Non-pigmented ciliary epithelial cell (primary cell): ENCODE results near the gene HSPA12B.

Experiments
- DNase-seq: peaks from one replicate; pipeline ENCODE4 v3.0.0-alpha.2; 2010; ENCODE audit warnings: low read depth

The HSPA12B gene

GRCh38 chr20:3767110-3767426, 34.6 kb downstream of the HSPA12B start:
- DNase-seq: no peak

DNA sequence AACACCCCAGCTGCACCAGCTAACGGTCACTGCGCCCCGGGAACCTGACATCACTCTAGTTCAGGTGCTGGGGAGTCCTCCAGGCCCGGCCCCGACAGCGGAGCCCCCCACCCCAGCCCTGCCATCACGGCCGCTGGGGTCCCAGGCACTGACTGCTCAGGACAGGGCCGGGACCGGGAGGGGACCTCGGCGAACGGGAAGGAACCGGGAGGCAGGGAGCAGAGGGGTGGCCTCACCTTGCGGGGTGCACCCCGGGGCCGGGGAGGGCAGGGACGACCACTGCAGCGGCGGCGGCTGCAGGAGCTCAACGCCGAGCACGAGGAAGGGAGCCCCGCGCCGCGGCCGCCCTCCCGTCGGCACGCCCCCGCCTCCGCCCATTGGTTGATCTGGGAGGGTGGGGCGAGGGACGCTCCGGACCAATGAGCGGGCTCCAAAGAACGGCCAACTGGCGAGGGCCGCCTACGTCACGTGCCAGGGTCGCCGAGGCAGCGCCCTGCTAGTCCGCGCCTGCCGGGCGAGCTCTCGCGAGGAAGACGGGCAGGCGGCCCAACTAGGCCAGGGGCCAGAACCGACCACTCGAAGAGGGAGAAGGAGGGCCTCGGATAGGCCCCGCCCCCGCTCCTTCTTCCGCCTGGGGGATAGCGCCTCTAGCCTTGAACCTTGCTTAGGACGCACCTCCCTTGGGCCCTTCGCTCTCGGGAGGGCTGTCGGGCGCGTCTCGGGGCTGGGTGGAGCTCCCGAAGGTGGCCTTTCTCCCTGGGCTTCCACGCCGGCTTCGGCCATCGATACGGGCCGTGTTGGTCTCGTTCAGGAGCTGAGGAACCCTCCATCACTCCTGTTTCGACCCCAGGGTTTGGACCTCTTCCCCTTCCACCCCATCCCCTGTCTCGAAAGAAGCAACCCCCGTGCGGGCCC, 35.2 kb downstream of the HSPA12B start, which contains the start of gene ADISSP:
ADISSP (minus strand) TSS at position 327 of the 915 bp plus-strand sequence. CDS start 7,653 bp downstream, outside the sequence.
- DNase-seq: peak; percentile 89

DNA sequence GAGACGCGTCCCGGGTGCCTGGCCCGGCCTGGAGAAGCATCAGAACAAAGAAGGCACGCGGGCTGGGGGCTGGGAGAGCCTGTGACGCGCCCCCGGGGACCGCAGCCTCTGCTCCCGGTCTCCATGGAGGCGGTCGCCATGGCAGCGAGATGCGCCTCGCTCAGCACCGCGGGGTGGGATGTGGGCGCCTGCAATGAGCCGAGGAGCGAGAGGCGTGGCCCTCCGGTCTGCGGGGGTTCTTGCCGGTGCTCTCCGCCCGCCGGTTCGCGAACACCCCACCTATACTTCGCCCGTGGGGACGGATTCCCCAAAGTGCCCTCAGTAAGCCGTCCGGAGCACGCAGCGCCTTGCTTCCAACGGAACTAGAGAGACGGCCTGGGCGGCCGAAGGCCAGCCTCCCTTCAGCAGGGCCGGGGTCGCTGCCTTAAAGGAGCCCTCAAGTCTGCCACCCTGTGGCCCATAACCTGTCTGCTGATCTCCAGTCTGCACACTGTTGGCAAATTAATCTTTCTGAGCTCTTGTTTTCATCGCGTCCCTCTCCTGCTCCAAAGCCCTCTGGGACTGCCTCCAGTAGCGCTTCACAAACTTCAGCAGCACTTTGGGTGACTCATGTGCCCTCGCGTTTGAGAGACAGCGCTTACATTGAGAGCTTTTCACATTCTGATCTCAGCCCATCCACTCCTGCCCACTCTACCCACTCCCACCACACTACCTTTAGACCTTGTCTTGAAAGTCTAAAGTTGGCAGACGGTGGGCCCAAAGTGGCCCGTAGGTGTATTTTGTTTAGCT, 36.1 kb downstream of the HSPA12B start:
- DNase-seq: no peak

DNA sequence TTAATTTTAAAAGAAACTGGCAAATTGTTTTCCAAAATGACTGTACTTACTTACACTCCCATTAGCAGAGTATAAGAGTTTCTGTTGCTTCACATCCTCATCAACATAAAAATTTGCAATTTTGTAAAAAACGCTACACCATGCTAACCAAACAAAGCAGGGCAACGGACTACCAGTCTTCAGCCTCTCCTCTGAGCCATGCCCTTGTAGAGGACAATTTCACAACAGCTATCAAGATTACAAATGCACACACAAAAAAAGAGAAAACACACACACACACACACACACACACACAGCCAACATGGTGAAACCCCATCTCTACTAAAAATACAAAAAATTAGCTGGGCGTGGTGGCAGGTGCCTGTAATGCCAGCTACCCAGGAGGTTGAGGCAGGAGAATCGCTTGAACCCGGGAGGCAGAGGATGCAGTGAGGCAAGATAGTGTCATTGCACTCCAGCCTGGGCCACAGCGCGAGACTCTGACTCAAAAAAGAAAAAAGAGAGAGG, 39.1 kb downstream of the HSPA12B start:
- DNase-seq: no peak

DNA sequence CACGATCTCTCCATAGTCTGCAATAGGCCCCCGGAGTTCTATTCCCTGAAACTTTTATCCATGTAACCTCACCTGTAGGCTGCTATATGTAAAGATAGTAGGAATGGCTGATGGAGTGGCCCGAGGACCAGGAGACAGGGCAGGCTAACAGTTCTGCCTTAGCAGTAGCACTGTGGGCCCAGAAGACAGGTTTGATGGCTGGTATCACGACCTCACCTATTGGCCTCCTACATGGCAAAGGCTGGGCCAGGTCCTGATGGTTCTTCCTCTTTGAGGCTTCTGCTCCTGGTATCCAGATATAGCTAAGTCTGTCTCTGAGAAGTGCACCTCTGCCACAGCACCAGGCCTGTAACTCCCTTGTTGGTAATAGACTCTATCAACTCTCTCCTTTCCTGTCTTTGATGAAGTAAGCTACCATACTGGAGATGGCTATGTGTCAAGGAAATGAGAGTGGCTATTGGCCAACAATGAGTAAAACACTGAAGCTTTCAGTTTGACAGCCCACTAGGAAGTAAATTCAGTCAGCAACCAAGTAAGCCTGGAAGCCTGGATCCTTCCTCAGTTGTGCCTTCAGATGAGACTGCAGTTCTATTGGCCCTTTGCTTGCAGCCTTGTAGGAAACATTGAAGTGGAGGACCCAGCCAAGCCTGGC, 43.1 kb downstream of the HSPA12B start:
- no peak for DNase-seq

GRCh38 chr20:3777381-3777715, 44.9 kb downstream of the HSPA12B start:
- no peak for DNase-seq

- DNase-seq: no peak
Measured at GRCh38 chr20:3777716-3778629, 45.5 kb downstream of the HSPA12B start.

- no peak for DNase-seq
Measured at GRCh38 chr20:3778976-3779375, 46.5 kb downstream of the HSPA12B start.

GRCh38 chr20:3781153-3781910, 48.8 kb downstream of the HSPA12B start, which contains the start of gene SPEF1:
SPEF1 (minus strand) TSS chr20:3781448; CDS start chr20:3781287, 161 bp downstream.
- no peak for DNase-seq

- no peak for DNase-seq
Measured at GRCh38 chr20:3782597-3782996, 50.1 kb downstream of the HSPA12B start.

DNA sequence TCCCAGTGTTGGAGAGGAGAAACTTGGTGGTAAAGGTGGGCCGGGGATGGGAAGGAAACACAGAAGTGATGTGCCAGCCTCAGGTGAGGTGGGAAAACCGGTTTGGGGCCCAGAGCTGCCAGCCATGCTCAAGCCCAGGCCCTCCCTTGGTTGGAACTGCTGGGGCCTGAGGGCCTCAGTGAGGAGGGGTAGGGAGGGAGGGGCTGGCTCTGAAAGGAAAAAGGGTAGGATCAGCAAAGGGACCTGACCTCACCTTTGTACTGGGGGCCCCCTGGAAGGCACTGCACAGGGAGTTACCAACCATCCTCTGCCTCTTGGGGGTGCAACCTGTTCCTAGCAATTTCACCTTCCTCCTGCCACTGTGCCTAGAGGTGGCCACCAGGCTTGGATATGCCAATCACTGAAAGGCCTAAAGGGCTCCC, 50.6 kb downstream of the HSPA12B start:
- DNase-seq: no peak

GRCh38 chr20:3783511-3784195, 51.2 kb downstream of the HSPA12B start:
- DNase-seq: no peak

DNA sequence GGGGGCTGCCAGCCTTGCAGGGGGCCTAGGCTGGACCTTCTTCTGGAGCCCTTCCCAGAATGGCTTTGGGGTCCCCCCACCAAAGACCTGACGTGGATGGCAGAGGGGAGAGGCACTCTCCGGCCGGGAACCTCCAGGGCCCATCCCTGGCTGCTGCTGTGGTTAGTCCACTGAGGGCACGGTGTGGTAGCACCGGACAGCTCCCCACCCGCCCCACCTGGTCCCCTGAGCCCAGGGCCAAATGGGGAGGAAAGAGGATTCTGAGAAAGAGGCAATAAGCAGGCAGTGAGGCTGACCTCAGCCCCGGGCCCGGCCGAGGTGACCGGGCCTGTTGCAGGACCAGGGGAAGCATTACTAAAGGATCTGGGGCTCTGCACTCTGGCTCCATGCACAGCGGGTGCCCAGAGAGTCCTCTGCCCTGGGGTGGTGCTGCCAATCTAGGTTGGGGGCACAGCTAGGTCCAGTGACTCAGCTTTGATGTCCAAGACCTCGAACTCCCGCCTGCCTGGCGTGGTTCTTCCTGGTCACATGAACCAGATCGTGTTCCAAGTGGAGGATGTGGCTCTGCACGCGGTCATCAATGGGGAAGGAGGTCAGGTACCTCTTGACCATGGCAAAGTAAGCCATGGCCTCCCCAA, 51.9 kb downstream of the HSPA12B start:
- no peak for DNase-seq

DNA sequence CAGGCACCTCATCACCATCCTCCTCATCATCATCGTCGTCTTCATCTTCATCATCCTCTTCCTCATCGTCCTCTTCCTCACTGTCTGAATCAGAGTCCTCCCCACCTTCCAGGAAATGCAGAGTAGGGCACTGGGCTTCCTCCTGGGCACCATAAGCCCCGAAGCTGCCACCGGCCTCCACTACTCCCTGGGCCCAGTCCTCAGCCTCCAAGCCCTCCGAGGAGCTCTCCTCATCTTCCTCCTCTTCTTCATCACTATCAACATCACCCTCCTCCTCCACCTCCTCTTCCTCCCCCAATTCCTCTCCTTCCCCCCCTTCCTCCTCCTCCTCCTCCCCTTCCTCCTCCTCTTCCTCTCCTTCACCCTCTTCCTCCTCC, 52.4 kb downstream of the HSPA12B start:
- no peak for DNase-seq

GRCh38 chr20:3785240-3786125, 53.0 kb downstream of the HSPA12B start:
- DNase-seq: no peak

DNA sequence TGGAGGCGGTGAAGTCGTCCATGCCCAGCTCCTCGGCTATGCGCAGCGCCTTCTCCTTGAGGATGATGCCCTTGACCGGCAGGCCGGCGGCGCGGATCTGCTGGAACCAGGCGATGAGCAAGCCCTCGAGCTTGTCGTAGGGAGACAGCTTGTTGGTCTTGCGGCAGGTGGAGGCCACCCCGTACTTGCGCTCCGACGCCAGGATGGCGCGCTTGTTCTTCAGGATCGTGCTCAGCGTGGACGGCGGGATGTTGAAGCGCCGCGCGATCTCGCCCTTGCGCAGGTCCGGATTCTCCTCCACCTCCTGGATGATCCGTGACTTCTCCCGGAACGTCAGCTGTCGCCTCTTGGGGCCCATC, 53.6 kb downstream of the HSPA12B start:
- no peak for DNase-seq

DNA sequence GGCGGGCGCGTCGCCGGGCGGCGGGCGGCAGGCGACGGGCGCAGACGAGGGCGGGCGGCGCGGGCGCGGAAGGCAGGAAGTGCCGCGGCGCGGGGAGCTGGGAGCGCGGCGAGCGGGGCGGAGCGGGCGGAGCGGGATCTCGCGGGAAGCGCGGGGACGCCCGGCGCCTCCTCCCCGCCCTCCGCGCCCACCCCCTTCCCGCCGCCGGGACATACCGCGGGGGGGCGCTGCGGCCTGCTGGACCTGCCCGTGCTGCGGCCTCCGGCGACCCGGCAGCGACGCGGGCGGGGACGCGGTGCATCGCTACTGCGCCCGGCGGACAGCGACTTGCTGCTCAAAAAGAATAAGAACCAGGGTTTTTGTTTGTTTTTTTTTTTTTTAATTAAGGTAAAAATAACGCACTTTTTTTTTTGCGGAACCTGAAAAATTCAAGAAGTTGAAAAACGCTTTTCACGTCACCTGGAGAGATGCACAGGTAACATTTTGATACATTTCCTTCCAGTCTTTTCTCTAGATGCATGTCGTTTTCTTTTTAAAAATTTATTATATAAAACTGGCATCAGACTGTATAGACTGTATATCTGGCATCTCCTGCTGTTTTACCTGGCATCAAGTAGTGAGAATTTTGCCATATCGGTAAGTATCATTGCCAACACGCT, 54.3 kb downstream of the HSPA12B start, which contains the start of gene CENPB:
CENPB (minus strand) TSS at position 76 of the 659 bp plus-strand sequence. CDS start 257 bp downstream, outside the sequence.
- DNase-seq: no peak
